Hypothalamus (tissue), 51 donors: ENCODE results near the gene ZNF224.
"Not testable (repeated sequence)": the region's sequence is repeated elsewhere in the genome, so short reads cannot be mapped to it uniquely, and the experiment has no call there.

ENCODE experiments used
- DNase-seq, 51 donors: peaks; one replicate each; lab custom pipeline; 2025; lab: John Stamatoyannopoulos, UW

ZNF224 gene

DNA sequence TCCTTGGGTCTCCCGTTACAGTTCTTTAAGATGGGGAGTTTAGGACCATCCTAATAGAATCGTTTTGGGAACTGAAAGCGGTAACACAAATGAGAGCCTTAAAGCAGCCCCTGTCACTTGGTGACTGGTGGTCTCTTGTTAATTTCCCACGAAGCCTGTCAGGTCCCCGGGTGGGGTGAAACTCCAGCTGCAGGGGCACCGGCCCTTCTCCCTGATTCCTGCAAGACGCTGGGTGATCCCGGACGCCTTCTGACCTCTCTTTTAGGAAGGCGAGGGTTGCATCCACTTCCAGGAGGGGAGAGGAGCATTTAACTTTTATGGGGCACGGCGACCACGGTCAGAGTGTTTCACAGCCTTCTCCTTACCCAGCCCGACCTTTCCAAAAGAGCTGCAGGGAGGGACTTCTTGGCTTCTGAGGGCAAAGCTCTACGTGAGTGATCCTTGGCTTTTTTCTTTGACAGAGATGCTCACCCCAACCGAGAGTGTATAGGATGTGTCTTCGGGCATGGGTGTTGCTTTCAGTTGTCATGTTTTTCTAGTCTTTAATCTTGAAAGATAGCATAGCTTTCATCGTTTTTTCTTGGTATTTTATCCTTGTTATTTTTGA, 19.7 kb downstream of the ZNF224 start:
- peak in 8 of 51 donors; percentile 4 to 27 (median 12) for DNase-seq

DNA sequence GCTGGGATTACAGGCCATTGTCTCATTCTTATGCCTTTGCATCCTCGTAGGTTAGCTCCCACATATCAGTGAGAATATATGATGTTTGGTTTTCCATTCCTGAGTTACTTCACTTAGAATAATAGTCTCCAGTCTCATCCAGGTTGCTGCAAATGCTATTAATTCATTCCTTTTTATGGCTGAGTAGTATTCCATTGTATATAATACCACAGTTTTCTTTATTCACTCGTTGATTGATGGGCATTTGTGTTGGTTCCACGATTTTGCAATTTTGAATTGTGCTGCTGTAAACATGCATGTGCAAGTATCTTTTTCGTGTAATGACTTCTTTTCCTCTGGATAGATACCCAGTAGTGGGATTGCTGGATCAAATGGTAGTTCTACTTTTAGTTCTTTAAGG, 27.0 kb downstream of the ZNF224 start:
- not testable (repeated sequence) for DNase-seq

DNA sequence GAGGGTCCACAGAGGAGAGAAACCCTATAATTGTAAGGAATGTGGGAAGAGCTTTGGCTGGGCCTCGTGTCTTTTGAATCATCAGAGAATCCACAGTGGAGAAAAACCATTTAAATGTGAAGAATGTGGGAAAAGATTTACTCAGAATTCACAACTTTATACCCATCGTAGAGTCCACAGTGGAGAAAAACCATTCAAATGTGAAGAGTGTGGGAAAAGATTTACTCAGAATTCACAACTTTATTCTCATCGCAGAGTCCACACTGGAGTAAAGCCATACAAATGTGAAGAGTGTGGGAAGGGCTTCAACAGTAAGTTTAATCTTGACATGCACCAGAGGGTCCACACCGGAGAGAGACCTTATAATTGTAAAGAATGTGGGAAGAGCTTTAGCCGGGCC, 37.8 kb downstream of the ZNF224 start:
- no peak for DNase-seq

DNA sequence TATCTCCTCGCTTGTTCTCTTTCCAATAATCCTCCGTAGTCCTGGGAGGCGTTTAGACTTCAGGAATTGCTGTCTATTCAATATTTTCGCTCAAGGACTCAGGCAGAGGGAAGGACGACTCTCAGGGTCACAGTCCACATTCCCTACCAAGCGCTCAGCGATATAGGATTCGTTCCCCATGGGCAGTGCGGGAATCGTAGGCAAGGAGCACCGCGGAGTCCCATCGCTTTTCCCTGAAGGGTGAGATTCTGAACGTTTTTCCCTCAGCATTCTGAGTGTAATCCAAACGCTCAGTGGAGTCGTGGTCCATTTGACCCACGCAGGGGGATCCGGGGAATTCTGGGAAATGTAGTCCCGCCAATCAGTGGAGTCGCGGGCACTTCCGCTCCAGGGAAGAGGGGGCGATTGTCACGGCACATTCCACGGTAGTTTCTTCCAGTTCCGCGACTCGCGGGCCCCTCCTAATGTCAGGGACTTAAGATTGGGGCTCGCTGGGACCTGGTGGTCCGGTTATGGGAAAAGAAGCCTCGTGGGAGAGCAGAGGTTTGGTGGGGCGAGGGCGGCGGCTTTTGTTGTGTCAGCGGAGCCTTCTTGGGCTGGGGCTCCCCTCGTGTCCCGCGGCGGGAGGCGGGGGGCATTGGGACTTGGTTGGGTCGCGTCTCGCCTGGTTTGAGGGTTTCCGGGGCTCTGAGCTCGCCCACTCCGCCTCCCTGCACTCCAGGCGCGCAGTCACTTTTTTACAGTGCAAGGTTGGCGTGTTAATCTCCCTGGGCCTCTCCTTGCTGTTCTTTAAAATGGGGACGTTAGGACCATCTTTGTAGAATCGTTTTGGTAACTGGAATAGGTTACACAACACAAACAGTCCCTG, 47.3 kb downstream of the ZNF224 start, which contains the start of gene ZNF234:
ZNF234 (plus strand) TSS at position 364 of the 868 bp plus-strand sequence. CDS start 3,079 bp downstream, outside the sequence.
- peak; percentile 31 to 92 (median 79) for DNase-seq

DNA sequence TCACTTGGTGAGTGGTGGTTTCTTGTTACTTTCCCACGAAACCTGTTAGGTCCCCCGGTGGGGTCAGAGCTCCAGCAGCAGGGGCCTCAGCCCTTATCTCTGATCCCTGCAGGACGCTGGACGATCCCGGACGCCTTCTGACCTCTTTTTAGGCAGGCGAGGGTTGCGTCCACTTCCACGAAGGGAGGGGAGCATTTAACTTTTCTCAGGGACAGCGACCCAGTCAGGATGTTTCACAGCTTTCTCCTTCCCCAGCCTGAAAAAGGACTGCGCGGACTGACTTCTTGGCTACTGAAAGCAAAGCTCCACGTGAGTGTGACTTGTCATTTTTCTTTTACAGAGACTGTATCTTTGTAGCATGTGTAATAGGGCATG, 47.9 kb downstream of the ZNF224 start:
- DNase-seq, result peak in 7 of 51 donors; percentile 0 to 12 (median 2)

DNA sequence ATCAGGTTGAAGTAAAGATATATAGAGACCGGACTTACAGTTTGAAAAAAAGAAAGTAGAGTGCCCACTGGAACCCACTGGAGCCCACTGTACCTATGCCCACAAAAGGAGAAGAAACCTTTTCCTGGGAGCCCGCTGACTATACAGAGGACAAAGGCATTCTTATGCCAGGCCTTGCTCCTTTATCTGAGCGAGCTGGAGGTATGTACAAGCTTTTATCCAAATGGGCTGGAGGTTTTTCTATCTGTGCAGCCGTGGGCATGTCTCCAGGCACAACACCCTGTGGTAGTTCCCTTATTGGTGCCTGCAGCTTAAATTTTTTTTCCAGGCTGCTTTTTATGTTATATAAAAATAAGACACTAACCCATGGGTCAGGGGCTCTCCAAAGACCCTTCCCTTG, 55.6 kb downstream of the ZNF224 start:
- no peak for DNase-seq

DNA sequence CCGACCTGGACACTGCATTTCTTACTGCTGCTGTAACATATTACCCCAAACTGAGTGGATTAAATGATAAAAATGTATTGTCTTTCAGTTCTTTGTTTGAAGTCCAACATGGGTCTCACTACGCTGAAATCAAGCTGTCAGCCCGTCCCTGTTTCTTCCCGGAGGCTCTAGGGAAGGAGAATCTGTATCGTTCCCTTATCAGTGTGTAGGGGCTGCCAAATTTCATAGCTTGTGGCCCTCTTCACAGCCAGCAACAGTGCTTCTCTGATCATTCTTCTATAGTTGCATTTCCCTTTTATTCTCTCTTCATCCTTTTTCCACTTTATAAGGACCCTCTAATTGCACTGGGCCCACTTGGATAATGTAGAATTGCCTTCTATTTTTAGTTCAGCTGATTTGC, 57.3 kb downstream of the ZNF224 start:
- DNase-seq, result no peak

DNA sequence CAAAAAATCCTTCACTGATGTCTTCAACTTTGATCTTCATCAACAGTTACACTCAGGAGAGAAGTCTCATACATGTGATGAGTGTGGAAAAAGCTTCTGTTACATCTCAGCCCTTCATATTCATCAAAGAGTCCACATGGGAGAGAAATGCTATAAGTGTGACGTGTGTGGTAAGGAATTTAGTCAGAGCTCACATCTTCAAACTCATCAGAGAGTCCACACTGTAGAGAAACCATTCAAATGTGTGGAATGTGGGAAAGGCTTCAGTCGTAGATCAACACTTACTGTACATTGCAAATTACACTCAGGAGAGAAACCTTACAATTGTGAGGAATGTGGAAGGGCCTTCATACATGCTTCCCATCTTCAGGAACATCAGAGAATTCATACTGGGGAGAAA, 62.3 kb downstream of the ZNF224 start:
- no peak for DNase-seq
